Endodermal cell (in vitro differentiated cells): ENCODE data around the gene IAH1. TPM values are rescaled to one million over a fixed set of nuclear protein-coding genes. Genes with fewer than 3 reads are reported as not detected.

Source experiments
- DNase-seq: peaks from one replicate; pipeline ENCODE4 v3.0.0-alpha.2; 2017
- H3K27ac ChIP-seq: 2 replicates; pipeline ENCODE4 v1.5.1; 2013; ENCODE audit warnings: mild to moderate bottlenecking, low read depth, low read length, moderate library complexity
- H3K27me3 ChIP-seq: 2 replicates; pipeline ENCODE4 v1.6.1; 2013; ENCODE audit warnings: mild to moderate bottlenecking, low read length, moderate library complexity; ENCODE audit not compliant: insufficient read depth, control insufficient read depth, poor library complexity, severe bottlenecking
- H3K36me3 ChIP-seq: 2 replicates; pipeline ENCODE4 v1.7.0; 2013; ENCODE audit warnings: mild to moderate bottlenecking, low read length, moderate library complexity; ENCODE audit not compliant: control insufficient read depth, insufficient read depth
- H3K4me1 ChIP-seq: one replicate; pipeline ENCODE4 v1.7.0; 2013; ENCODE audit warnings: low read length; ENCODE audit not compliant: control insufficient read depth, insufficient read depth
- H3K4me3 ChIP-seq: 2 replicates; pipeline ENCODE4 v1.5.1; 2013; ENCODE audit warnings: mild to moderate bottlenecking, low read length, moderate library complexity
- H3K9ac ChIP-seq: 2 replicates; pipeline ENCODE4 v1.6.1; 2013; ENCODE audit warnings: mild to moderate bottlenecking, low read length, moderate library complexity; ENCODE audit not compliant: poor library complexity, severe bottlenecking; ENCODE audit errors: extremely low read depth
- H3K9me3 ChIP-seq: 2 replicates; pipeline ENCODE4 v1.6.1; 2013; ENCODE audit warnings: mild to moderate bottlenecking, low read length, moderate library complexity; ENCODE audit not compliant: control insufficient read depth
- H3K27ac Mint-ChIP-seq: 2 replicates; pipeline ENCODE4 v1.8.0; 2020; ENCODE audit warnings: mixed read lengths
- H3K27me3 Mint-ChIP-seq: 2 replicates; pipeline ENCODE4 v1.8.0; 2021; ENCODE audit warnings: mild to moderate bottlenecking, mixed read lengths; ENCODE audit not compliant: insufficient read depth
- H3K36me3 Mint-ChIP-seq: 2 replicates; pipeline ENCODE4 v1.8.0; 2020; ENCODE audit warnings: low read depth, mixed read lengths
- H3K4me1 Mint-ChIP-seq: 2 replicates; pipeline ENCODE4 v1.8.0; 2020; ENCODE audit warnings: mixed read lengths
- H3K4me3 Mint-ChIP-seq: 2 replicates; pipeline ENCODE4 v1.8.0; 2020; ENCODE audit warnings: mild to moderate bottlenecking, moderate library complexity, mixed read lengths
- H3K9me3 Mint-ChIP-seq: 2 replicates; pipeline ENCODE4 v1.8.0; 2020; ENCODE audit warnings: mild to moderate bottlenecking, mixed read lengths
- WGBS, 2 experiments: methylation state at CpG; one replicate each; pipeline versions ENCODE4 v1.1.5 to v1.1.7; 2013; ENCODE audit warnings: missing lambda C conversion rate in 2 of 2, mixed read lengths in 1 of 2; ENCODE audit not compliant: insufficient coverage in 1 of 2, insufficient read length in 1 of 2; 5-methylcytosine and 5-hydroxymethylcytosine counted together
- total RNA-seq, 2 donors: library from RNA; stranded (reverse); fragmentation: NEBNext Ultra II Directional in 1 of 2; extraction: Animal tissue kit (Norgen Biotek cat#: 25700) in 1 of 2; gene quantifications; 2 replicates in 1 of 2; 3 replicates in 1 of 2; pipeline ENCODE4 v1.2.1, GENCODE V29; 2021
- TF ChIP-seq, protein P1 (sequence below): fragments of 200-600 bp; sonication (generic); conservative IDR thresholded peaks from 2 replicates; pipeline ENCODE4 v1.5.0; 2021; ENCODE audit warnings: antibody characterized with exemption, mild to moderate bottlenecking

Gene IAH1
- total RNA-seq, 2 donors from 2014 or later: 33.6 to 50.6 TPM

DNA sequence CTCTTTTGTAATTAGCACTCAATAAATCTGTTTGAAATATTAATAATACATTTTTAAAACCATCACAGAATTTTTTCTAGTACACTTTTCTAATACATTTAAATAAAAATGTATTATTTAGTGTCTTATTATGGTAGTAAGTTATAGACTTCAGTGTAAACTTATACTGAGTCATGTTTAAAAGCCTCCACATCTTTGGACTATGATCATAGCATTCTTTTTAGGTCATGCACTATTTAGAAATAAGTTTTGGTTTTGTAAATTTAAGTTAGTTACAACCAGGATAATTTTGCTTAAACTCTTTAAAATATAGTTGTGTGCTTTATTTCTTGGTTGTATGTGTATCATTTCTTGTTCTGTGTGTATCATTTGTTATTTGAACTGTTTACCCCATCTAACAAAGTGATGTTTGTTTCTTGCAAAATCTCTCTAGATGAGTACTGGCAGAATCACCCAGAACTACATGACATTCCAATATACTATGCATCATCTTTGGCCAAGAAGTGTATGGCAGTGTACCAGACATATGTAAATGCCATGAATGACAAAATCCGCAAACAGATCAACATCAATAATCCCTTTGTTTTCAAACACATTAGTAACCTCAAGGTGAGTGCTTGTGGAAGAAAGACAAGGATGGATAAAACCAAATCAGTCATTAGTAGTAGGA, 34.2 kb upstream of the IAH1 start:
- H3K27me3 ChIP-seq: no peaks in the 10 kb centered on the region
- no peak overlapping the region for H3K9ac ChIP-seq
- H3K36me3 ChIP-seq: peaks cover 78% of the 10 kb centered on the region
- H3K4me1 ChIP-seq: no peaks in the 10 kb centered on the region
- Mint-ChIP-seq H3K4me3 (no peak overlapping the region), H3K4me1 (no peaks in the 10 kb centered on the region), H3K27ac (no peak overlapping the region), H3K36me3 (peaks cover 74% of the 10 kb centered on the region), H3K9me3 (no peaks in the 10 kb centered on the region), H3K27me3 (no peaks in the 10 kb centered on the region)
- WGBS, 2 experiments: 100% methylated on average over 1 of the region's 1 CpG; no CpG with 5 or more reads in 1 of the 2 experiments
- TF ChIP-seq, protein P1, sequence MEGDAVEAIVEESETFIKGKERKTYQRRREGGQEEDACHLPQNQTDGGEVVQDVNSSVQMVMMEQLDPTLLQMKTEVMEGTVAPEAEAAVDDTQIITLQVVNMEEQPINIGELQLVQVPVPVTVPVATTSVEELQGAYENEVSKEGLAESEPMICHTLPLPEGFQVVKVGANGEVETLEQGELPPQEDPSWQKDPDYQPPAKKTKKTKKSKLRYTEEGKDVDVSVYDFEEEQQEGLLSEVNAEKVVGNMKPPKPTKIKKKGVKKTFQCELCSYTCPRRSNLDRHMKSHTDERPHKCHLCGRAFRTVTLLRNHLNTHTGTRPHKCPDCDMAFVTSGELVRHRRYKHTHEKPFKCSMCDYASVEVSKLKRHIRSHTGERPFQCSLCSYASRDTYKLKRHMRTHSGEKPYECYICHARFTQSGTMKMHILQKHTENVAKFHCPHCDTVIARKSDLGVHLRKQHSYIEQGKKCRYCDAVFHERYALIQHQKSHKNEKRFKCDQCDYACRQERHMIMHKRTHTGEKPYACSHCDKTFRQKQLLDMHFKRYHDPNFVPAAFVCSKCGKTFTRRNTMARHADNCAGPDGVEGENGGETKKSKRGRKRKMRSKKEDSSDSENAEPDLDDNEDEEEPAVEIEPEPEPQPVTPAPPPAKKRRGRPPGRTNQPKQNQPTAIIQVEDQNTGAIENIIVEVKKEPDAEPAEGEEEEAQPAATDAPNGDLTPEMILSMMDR: no peak
- no peak overlapping the region for H3K27ac ChIP-seq
- H3K4me3 ChIP-seq: no peak overlapping the region
- DNase-seq: no peak
- no peaks in the 10 kb centered on the region for H3K9me3 ChIP-seq

DNA sequence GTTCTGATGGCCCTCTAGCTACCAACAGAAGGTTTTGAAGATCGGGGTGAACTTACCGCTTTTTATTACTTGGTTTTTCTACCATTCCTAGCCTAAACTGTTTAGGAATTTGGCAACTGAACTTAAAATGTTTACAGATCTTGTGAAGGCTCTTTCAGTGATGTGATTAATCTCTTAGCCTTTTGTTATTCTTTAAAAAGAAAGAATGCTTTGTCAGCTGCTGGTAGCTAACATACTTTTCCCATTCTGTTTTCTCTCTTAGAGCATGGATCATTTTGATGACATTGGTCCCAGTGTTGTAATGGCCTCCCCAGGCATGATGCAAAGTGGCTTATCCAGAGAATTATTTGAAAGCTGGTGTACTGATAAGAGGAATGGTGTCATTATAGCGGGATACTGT, 32.8 kb upstream of the IAH1 start:
- Histone ChIP-seq H3K4me1 (no peaks in the 10 kb centered on the region), H3K9ac (no peak overlapping the region), H3K27ac (no peak overlapping the region), H3K9me3 (no peaks in the 10 kb centered on the region), H3K27me3 (no peaks in the 10 kb centered on the region), H3K4me3 (no peak overlapping the region), H3K36me3 (peaks cover 82% of the 10 kb centered on the region)
- DNase-seq: no peak
- Mint-ChIP-seq H3K4me3 (no peak overlapping the region), H3K4me1 (no peaks in the 10 kb centered on the region), H3K27ac (no peak overlapping the region), H3K27me3 (no peaks in the 10 kb centered on the region), H3K9me3 (no peaks in the 10 kb centered on the region), H3K36me3 (peaks cover 76% of the 10 kb centered on the region)
- TF ChIP-seq, protein P1: no peak
- WGBS, 2 experiments: 65 to 100% methylated on average over 1 to 3 of the region's 3 CpGs

DNA sequence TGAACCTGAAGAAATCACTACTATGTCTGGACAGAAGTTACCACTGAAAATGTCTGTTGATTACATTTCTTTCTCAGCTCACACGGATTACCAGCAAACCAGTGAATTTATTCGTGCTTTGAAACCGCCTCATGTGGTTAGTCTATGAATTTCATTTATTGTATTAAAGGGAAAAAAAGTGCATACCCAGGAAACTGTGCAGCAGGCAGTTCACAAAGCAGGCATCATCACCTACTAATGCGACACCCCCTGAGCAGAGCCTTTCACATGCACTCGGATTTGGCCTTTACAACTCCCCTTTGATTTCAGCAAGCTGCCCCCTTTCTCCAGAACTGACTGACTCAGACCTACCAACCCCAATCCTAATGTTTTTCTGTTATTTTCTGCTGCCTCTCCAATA, 30.8 kb upstream of the IAH1 start:
- TF ChIP-seq, protein P1: no peak
- H3K36me3 Mint-ChIP-seq: peaks cover 77% of the 10 kb centered on the region
- H3K27ac ChIP-seq: no peak overlapping the region
- H3K27me3 ChIP-seq: no peaks in the 10 kb centered on the region
- WGBS, 2 experiments: 95 to 100% methylated on average over 5 of the region's 5 CpGs
- DNase-seq: no peak
- no peak overlapping the region for H3K27ac Mint-ChIP-seq
- H3K27me3 Mint-ChIP-seq: no peaks in the 10 kb centered on the region
- peaks cover 82% of the 10 kb centered on the region for H3K36me3 ChIP-seq
- H3K4me3 ChIP-seq: no peak overlapping the region
- H3K4me1 Mint-ChIP-seq: no peaks in the 10 kb centered on the region
- no peaks in the 10 kb centered on the region for H3K4me1 ChIP-seq
- H3K9me3 ChIP-seq: no peaks in the 10 kb centered on the region
- no peak overlapping the region for H3K4me3 Mint-ChIP-seq
- H3K9ac ChIP-seq: no peak overlapping the region
- H3K9me3 Mint-ChIP-seq: no peaks in the 10 kb centered on the region
